GM19023 (cell line): Measurements from ENCODE around the gene LOXL1.

Experiments used
- ATAC-seq: cut with Tn5 transposase; IDR thresholded peaks from one replicate; pipeline ENCODE4 v1.9.1; 2021; ENCODE audit warnings: mild to moderate bottlenecking, moderate library complexity; ENCODE audit not compliant: unreplicated experiment

Gene LOXL1

DNA sequence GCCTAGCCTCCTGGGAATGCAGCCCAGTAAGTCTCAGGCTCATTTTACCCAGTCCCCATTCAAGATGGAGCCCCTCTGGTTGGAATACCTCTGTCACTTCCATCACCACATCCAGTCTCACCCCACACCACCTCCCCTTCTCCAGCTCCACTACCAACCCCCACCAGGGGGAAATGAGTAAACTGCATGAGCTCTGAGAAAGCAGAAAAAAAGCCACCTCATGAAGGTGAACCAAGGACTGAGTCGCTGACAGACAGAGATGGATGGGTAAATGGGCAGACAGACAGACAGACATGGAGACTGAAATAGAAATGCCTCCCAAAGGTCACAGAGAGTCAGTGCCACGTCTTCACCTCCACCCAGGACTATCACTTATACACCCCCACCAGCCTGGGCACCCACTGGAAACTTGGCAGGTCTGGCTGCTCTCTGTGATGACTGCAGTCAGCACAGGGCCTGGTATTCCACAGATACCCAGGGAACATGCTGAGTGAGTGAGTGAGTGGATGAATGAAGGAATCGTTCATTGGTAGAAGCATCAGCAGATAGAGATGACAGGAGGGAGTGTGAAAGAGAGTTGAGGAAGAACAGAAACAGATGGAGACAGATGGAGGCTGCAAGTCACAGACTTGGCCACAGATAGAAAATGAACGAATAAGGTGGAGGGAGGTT, 4.9 kb upstream of the LOXL1 start:
- ATAC-seq, result no peak

DNA sequence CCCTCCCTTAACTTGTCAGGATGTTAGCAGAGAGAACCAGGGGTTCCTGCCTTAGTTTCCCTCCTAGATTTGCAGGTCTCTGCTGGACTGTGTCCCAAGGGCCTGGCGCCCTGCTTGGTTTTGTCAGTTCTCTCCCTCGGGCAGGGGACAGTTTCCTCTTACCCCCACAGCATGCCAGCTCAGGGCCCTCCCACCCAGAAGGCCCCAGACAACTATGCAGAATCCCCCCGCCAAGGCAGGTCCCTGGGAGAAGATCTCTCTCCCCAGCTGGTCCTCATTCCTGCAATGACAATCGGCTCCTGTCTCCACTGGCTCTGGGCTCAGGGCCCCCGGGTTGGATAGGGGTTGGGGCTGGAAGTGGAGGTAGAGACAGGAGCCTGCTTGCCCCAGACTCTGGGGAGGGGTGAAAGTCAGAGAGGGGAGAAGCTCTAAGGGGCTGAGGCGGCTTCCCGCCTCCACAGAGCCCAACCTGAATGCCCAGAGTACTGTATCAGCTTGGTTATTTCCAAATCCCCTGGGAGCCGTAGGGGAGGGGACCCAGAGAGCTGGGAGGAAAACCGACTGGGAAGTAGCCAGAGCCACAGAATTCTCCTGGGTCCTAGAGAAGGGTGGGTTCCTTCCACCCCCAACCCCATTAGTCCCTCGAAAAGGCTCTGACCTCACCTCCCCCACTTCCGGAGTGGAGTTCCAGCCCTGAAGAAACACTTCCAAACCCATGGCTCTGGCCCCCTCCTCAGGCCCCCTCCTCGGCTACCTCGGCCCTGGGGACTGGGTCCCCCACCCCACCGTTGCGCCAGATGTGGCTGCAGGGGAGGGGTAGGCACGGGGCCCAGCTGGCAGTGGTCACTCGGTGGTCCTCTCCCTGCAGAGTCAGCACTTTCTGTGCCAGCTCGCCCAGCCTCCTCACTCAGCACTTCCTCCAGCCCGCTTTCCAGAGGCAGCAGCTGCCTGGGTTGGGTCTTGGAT, 3.8 kb upstream of the LOXL1 start:
- ATAC-seq, result no peak

DNA sequence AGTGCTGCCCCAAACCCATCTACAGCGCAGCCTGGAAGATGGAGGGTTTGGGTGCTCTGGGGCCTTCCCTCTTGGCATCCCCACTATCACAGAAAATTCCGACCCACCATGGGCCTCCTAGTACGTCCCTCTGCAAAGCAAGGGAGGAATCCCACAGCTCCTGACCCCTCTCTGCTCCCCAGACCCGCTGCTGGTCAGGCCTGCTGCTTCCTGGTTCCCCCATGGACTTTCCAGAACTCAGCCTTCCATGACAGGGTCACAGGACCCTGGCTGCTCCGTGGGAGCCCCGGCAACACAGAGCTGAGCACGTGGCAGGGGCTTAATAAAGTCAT, 3.1 kb upstream of the LOXL1 start:
- no peak for ATAC-seq

- ATAC-seq, result no peak
Observed at GRCh38 chr15:73923488-73924164, 2.6 kb upstream of the LOXL1 start.

DNA sequence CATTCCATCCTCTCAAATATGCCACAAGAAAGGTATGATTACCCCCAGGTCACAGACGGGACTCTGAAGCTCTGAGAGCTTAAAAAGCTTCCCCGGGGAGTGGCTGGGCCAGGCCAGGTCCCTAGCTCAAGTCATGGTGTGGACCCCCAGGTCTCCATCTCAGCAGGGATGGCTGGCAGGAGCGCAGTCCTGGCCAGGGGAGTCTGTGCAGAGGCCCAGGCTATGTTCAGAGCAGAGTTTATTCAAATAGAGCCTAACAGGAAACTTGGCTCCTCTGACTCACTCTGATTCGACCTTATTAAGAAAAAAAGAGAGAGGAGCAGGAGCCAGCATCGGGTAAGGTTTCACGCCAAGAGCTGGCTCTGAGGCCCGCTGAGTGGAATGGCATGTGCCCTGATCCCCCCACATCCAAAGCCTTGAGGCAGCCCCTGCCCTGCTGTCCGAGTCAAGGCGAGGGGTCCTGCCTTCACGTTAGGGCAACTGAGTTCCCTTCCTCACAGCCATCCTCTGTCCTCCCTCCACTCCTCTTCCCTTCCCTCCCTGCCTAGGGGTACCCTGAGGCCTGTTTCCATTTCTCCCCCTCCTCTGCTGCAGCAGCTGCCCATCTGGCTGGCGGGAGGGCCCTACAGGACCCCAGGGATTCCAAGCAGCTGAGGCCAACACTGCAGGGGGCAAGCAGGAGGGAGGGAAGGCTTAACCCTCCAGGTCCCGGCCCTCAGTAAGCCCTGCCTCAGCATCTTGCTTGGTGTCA, 1.9 kb upstream of the LOXL1 start:
- ATAC-seq, result no peak

GRCh38 chr15:73925848-73926218, 429 bp upstream of the LOXL1 start:
- no peak for ATAC-seq

- ATAC-seq, result no peak
Observed at GRCh38 chr15:73927003-73927475, 777 bp downstream of the LOXL1 start.

DNA sequence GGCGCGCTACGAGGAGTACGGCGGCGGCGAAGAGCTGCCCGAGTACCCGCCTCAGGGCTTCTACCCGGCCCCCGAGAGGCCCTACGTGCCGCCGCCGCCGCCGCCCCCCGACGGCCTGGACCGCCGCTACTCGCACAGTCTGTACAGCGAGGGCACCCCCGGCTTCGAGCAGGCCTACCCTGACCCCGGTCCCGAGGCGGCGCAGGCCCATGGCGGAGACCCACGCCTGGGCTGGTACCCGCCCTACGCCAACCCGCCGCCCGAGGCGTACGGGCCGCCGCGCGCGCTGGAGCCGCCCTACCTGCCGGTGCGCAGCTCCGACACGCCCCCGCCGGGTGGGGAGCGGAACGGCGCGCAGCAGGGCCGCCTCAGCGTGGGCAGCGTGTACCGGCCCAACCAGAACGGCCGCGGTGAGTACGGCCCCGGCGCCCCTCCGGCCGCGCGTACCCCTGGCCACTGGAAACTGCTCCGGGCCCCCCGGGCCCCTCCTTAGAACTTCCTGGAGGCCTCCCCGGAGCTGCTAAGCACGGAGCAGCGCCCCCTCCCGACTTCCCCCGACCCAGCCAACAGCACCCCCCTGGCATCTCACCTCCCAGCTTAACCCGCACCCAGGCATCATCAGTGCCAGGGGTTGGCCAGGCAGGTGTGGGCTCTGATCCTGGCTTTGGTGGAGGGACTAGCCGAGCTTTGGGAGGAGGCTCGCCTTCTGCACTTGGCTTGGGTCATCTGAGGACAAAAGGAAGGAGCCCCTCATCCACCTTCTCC, 1.4 kb downstream of the LOXL1 start:
- ATAC-seq, result no peak

DNA sequence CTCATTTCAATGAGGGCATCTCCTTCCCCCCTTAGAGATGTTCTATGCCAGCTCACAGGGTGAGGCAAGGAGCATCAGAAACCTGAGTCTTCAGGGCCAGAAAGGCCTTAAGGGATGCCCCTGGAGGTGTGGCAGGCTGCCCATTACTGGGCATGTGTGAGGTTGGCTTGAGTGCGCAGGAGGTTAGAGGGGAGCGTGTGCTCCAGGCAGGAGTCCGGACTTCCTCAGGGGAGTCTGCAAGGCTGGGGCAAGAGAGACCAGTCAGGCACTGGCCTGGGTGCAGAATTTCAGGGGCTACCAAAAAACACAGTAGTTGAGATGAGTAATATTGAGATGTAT, 1.9 kb downstream of the LOXL1 start:
- no peak for ATAC-seq

DNA sequence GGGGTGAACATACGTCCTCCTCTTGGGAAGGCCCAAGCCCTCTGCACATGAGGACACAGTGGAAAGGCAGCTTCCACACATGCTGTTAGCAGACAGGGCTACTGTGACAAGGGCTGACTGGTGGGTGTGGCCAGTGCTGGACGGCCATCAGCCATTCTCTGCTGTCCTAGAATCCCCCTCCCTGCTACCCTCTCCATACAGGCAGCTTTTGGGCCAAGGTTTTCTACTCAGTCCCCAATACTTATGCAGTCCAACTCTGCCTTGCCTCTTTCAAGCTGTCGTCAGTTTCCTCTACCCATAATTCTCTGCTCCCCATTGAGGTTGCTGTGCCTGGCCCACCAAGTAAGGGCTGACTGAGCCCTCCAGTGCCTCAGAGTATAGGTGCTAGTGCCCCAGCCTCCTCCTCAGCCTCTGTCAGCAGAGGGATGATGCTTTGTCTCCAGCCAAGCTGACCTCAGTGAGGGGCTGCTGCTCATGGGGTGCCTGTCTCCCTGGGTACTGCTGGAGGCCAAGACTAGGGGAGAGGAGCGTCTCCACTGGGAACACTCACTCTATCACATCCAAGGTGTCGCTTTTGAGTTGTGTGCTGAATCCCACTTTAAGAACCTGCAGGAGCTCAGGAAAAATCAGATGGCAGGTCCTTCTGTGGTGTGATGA, 2.8 kb downstream of the LOXL1 start:
- ATAC-seq, result no peak

GRCh38 chr15:73930371-73930770, 4.1 kb downstream of the LOXL1 start:
- ATAC-seq, result no peak

GRCh38 chr15:73930790-73931281, 4.6 kb downstream of the LOXL1 start:
- ATAC-seq, result no peak

- no peak for ATAC-seq
Observed at GRCh38 chr15:73931441-73931840, 5.2 kb downstream of the LOXL1 start.

DNA sequence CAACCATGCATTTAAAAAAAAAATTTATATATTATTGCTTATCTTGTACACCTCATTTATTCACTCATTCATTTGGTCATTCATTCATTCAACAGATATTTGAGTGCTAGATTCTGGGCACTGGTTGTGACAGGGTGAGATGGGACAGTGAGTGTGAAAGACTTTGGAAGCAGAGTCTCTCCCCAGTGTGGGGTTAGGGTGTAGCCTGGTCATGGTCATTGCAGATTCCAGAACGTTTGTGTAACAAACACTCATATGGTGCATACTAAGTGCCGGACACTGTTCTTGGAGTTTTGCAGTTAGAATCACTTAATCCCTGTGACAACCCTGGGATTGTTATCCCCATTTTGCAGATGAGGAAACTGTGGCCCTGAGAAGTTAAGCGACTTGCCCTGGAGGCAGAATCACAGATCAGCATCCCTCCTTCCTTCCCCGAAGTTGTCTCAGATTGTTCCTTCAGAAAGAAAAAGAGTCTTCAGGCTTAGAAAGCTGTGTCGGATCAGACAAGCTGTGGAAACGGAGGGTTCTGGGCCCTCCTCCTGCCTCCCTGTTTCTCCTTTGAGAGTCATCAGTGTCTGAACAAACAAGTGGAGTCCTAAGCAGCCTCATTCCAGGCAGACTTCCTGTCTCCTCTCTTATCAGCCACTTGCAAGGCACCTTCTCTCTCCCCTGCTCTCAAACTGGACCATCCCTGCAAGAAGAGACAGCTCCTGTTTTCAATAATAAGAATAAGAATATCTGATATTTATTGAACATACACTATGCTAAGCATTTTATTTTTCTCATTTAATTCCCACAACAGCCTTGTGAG, 6.3 kb downstream of the LOXL1 start:
- ATAC-seq, result no peak

DNA sequence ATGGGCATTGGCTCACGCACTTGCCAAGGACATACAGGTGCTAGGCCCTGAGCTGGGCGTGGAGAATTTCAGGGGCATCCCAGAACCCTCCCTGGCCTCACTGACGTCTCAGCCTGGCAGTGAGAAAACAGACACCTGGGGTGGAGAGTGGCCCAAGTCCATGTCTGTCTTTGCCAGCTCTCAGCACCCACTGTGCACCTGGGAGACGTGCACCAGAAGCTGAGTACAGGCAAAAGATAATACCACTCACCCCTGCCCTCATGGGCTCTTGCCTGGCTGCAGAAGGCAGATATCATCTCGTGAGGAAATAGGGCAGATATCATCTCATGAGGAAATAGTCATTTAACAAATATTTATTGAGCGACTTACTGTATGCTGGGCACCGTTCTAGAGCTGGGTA, 8.0 kb downstream of the LOXL1 start:
- ATAC-seq, result no peak

DNA sequence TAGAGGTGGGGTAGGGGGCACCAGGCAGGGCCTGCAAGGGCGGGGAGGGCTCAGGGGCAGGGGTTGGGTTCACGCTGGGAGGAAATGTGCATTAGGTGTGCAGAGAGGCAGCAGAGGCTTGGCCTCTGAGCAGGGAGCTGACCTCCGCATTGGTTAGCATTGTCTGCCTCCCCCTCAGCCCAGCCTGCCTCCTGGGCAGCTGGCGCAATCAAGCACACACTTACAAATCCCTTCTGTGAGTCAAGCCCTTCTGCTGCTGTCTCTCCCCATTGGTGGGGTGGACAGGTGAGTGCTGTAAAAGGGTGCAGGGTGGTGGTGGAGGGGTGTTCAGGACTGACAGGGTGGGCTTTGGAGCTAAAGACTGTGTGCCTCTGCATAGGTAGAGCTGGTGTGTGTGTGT, 9.3 kb downstream of the LOXL1 start:
- ATAC-seq, result no peak

GRCh38 chr15:73936181-73936580, 9.9 kb downstream of the LOXL1 start:
- ATAC-seq, result no peak

GRCh38 chr15:73936588-73937290, 10.5 kb downstream of the LOXL1 start:
- ATAC-seq, result no peak
